ENCODE results near the gene ZFP28. TPM values are rescaled to one million over a fixed set of nuclear protein-coding genes. Genes with fewer than 3 reads are reported as not detected.

Gene ZFP28
- total and polyA plus RNA-seq, 4 donors, result 0.47 to 1.3 (median 0.82) TPM

DNA sequence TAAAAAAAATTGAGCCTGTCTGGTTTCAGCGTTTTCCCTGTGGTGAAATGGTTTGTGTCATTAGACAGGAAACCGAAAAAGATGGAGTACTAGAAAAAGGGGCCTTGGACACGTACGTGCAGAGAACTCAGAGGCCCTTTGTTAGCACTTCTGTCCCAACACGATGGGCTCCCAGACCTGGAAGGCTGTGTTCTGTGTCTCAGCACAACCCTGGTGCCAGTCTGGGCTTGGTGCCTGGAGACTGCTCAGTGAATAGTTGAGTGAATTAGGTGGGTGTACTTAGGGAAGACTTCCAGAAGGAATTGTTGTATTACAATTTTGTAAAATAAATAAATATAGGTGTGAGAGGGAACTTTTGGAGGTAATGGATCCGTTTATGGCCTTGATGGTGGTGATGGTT, 65.1 kb downstream of the ZFP28 start:
- Histone ChIP-seq H3K9ac (ENCODE audit: low read depth in 1 of 2, low read length in 2 of 2) (no peak overlapping the region), H3K4me3 (ENCODE audit: low read depth in 1 of 3, low read length in 3 of 3) (no peak overlapping the region), H3K36me3 (ENCODE audit: control insufficient read depth in 4 of 4, insufficient read depth in 3 of 4, low read depth in 1 of 4, low read length in 3 of 4) (peaks cover 0 to 15% (median 3%) of the 10 kb centered on the region in 4 donors), H3K27ac (ENCODE audit: low read depth in 1 of 2, low read length in 2 of 2) (no peak overlapping the region), H3K27me3 (ENCODE audit: control insufficient read depth in 4 of 4, insufficient read depth in 4 of 4, low read length in 3 of 4) (no peaks in the 10 kb centered on the region), H3K9me3 (ENCODE audit: control insufficient read depth in 4 of 4, low read length in 3 of 4) (peaks cover 21 to 63% (median 44%) of the 10 kb centered on the region in 4 donors), H3K4me1 (ENCODE audit: control insufficient read depth in 4 of 4, insufficient read depth in 4 of 4, low read length in 3 of 4) (no peaks in the 10 kb centered on the region)
- WGBS, result 79% methylated on average over 6 of the region's 6 CpGs
- no peak for DNase-seq (ENCODE audit: low spot score)
- no peak for TF ChIP-seq RXRA (IDR thresholded peaks at IDR 0.05)
- TF ChIP-seq, protein P1, sequence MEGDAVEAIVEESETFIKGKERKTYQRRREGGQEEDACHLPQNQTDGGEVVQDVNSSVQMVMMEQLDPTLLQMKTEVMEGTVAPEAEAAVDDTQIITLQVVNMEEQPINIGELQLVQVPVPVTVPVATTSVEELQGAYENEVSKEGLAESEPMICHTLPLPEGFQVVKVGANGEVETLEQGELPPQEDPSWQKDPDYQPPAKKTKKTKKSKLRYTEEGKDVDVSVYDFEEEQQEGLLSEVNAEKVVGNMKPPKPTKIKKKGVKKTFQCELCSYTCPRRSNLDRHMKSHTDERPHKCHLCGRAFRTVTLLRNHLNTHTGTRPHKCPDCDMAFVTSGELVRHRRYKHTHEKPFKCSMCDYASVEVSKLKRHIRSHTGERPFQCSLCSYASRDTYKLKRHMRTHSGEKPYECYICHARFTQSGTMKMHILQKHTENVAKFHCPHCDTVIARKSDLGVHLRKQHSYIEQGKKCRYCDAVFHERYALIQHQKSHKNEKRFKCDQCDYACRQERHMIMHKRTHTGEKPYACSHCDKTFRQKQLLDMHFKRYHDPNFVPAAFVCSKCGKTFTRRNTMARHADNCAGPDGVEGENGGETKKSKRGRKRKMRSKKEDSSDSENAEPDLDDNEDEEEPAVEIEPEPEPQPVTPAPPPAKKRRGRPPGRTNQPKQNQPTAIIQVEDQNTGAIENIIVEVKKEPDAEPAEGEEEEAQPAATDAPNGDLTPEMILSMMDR (IDR thresholded peaks at IDR 0.05; ENCODE audit: low read depth, low read length, missing input control), result no peak
- no peak for TF ChIP-seq RAD21 (IDR thresholded peaks at IDR 0.05)
- no peak for TF ChIP-seq FOXA1 (IDR thresholded peaks at IDR 0.05)
- TF ChIP-seq, protein P2, sequence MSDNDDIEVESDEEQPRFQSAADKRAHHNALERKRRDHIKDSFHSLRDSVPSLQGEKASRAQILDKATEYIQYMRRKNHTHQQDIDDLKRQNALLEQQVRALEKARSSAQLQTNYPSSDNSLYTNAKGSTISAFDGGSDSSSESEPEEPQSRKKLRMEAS (IDR thresholded peaks at IDR 0.05), result no peak
- TF ChIP-seq JUND (IDR thresholded peaks at IDR 0.05), result no peak
- TF ChIP-seq, protein P3, sequence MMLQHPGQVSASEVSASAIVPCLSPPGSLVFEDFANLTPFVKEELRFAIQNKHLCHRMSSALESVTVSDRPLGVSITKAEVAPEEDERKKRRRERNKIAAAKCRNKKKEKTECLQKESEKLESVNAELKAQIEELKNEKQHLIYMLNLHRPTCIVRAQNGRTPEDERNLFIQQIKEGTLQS (IDR thresholded peaks at IDR 0.05), result no peak

Other genes with a start within 250 kb of the ZFP28 start
- gene ZSCAN5A, start 224.1 kb upstream of the ZFP28 start, total RNA-seq, result 1 to 10 TPM; 7.4 to 9.6 TPM
- 1 to 10 TPM; 2.2 to 2.7 TPM for gene ZSCAN5A, start 224.1 kb upstream of the ZFP28 start, polyA plus RNA-seq
- 1 to 10 TPM; 1.3 to 2.1 TPM for gene ZNF582, start 145.4 kb upstream of the ZFP28 start, total RNA-seq
- gene ZNF582, start 145.4 kb upstream of the ZFP28 start, polyA plus RNA-seq, result 1 to 10 TPM; 1.3 to 1.5 TPM
- 1 to 10 TPM; 2.3 to 2.5 TPM for gene ZNF583, start 134.6 kb upstream of the ZFP28 start, total RNA-seq
- 1 to 10 TPM in 1 of 2 donors, under 1 TPM in 1; 0.75 to 1.5 TPM for gene ZNF583, start 134.6 kb upstream of the ZFP28 start, polyA plus RNA-seq
- 1 to 10 TPM; 1.3 to 1.7 TPM for gene ZNF667, start 61.6 kb upstream of the ZFP28 start, total RNA-seq
- gene ZNF667, start 61.6 kb upstream of the ZFP28 start, polyA plus RNA-seq, result under 1 TPM; 0.31 to 0.58 TPM
- gene ZNF471, start 31.1 kb upstream of the ZFP28 start, total RNA-seq, result 1 to 10 TPM; 1.0 to 2.3 TPM
- under 1 TPM; 0.77 to 0.89 TPM for gene ZNF471, start 31.1 kb upstream of the ZFP28 start, polyA plus RNA-seq
- 1 to 10 TPM; 1.8 to 2.8 TPM for gene ZNF470, start 28.5 kb downstream of the ZFP28 start, total RNA-seq
- gene ZNF470, start 28.5 kb downstream of the ZFP28 start, polyA plus RNA-seq, result 1 to 10 TPM in 1 of 2 donors, under 1 TPM in 1; 0.95 to 1.3 TPM
- gene ZNF71, start 56.4 kb downstream of the ZFP28 start, total RNA-seq, result 1 to 10 TPM; 2.2 to 3.4 TPM
- 1 to 10 TPM in 1 of 2 donors, under 1 TPM in 1; 0.46 to 1.4 TPM for gene ZNF71, start 56.4 kb downstream of the ZFP28 start, polyA plus RNA-seq
- gene SMIM17, start 104.2 kb downstream of the ZFP28 start, total RNA-seq, result under 1 TPM in 1 of 2 donors, not detected in 1; 0.28 TPM
- gene SMIM17, start 104.2 kb downstream of the ZFP28 start, polyA plus RNA-seq, result not detected
- gene ZNF835, start 132.8 kb downstream of the ZFP28 start, total RNA-seq, result 1 to 10 TPM; 1.2 to 2.3 TPM
- under 1 TPM; 0.19 to 0.35 TPM for gene ZNF835, start 132.8 kb downstream of the ZFP28 start, polyA plus RNA-seq

All from liver (tissue), 9 donors.